K562 (cell line): ENCODE results near the gene MYOCD.

Experiments used
- EP300 ChIP-seq: IDR thresholded peaks from 2 replicates; pipeline ENCODE4 v1.6.1; 2012; ENCODE audit warnings: low read length, improper control_type of control experiment
- RAD21 ChIP-seq, 2 experiments: fragments of 250-450 bp in 1 of 2; fragments of 450-650 bp in 1 of 2; sonication (Bioruptor Pico) in 1 of 2; formaldehyde crosslinking in 1 of 2; IDR thresholded peaks in 1 of 2; conservative IDR thresholded peaks in 1 of 2; 2 replicates each; pipeline versions ENCODE4 v1.4.0 to v1.8.0; 2020 to 2022; ENCODE audit warnings: mild to moderate bottlenecking in 2 of 2, moderate library complexity in 1 of 2
- SRF ChIP-seq, 2 experiments: fragments of 250-450, 450-650 bp in 1 of 2; sonication (Bioruptor Pico) in 1 of 2; sonication (generic) in 1 of 2; formaldehyde crosslinking; IDR thresholded peaks; 2 replicates each; pipeline versions ENCODE4 v1.5.0 to v1.5.1; 2020 to 2022; ENCODE audit warnings: mild to moderate bottlenecking in 1 of 2, missing genetic modification reagents in 1 of 2
- STAT5B ChIP-seq: fragments of 250-450 bp; sonication (Bioruptor Pico); IDR thresholded peaks from 2 replicates; pipeline ENCODE4 v1.8.0; 2021; ENCODE audit warnings: mild to moderate bottlenecking, inconsistent platforms
- U2AF2 ChIP-seq: fragments of 200-400 bp; formaldehyde crosslinking; optimal IDR thresholded peaks from 2 replicates; pipeline ENCODE3; 2017; ENCODE audit warnings: low read depth, mild to moderate bottlenecking, low read length
- ZBTB17 ChIP-seq: fragments of 450-650 bp; formaldehyde crosslinking; IDR thresholded peaks from 2 replicates; pipeline ENCODE4 v1.4.0; 2020; ENCODE audit warnings: mild to moderate bottlenecking
- TF ChIP-seq, protein P1 (sequence below), 2 experiments: IDR thresholded peaks; 2 replicates each; pipeline ENCODE4 v1.6.1; 2011; ENCODE audit warnings: borderline replicate concordance in 1 of 2, control low read depth in 1 of 2, low read depth in 1 of 2, low read length in 1 of 2, mild to moderate bottlenecking in 1 of 2, mixed read lengths in 1 of 2, moderate library complexity in 1 of 2; ENCODE audit not compliant: insufficient read depth in 1 of 2, insufficient read length in 1 of 2, poor library complexity in 1 of 2, severe bottlenecking in 1 of 2; ENCODE audit errors: extremely low read depth in 1 of 2
- TF ChIP-seq, protein P2 (sequence below): sonication (generic); formaldehyde crosslinking; IDR thresholded peaks from 2 replicates; pipeline ENCODE4 v1.8.1; 2023; ENCODE audit warnings: mild to moderate bottlenecking, missing genetic modification reagents

DNA sequence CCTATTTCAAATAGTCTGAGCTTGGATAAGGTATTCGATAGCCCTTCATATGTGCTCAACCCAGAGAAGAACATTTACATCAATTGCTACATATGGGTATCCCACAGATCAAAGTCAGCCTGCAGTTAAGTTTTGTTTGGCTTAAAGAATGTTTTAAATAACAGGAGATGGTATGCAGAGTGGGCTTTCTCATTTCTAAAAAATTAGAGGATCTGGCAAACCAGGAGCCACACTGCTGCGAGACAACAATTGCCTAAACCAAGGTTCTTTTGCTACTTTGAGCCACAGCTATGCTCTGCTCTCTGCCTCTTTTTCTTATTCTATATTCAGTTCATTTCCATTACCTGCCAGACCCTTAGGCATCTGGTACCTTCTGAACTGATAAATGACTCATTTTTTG lies 93.4 kb downstream of the MYOCD start:
- TF ChIP-seq ZBTB17 (CRISPR knock-in tag), result no peak
- TF ChIP-seq STAT5B, result no peak
- TF ChIP-seq RAD21 (CRISPR knock-in tag; conservative IDR thresholded peaks at IDR 0.05 in 1 of 2, IDR thresholded peaks at IDR 0.05 in 1 of 2), result no peak
- TF ChIP-seq EP300, result no peak
- no peak for TF ChIP-seq U2AF2
- TF ChIP-seq, protein P1, sequence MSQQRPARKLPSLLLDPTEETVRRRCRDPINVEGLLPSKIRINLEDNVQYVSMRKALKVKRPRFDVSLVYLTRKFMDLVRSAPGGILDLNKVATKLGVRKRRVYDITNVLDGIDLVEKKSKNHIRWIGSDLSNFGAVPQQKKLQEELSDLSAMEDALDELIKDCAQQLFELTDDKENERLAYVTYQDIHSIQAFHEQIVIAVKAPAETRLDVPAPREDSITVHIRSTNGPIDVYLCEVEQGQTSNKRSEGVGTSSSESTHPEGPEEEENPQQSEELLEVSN (IDR thresholded peaks at IDR 0.05; ENCODE audit: borderline replicate concordance in 1 of 2, extremely low read depth in 1 of 2, insufficient read depth in 1 of 2, insufficient read length in 1 of 2, low read depth in 1 of 2, low read length in 1 of 2, poor library complexity in 1 of 2, severe bottlenecking in 1 of 2), result no peak
- no peak for TF ChIP-seq SRF (CRISPR knock-in tag; IDR thresholded peaks at IDR 0.05)
- TF ChIP-seq, protein P2, sequence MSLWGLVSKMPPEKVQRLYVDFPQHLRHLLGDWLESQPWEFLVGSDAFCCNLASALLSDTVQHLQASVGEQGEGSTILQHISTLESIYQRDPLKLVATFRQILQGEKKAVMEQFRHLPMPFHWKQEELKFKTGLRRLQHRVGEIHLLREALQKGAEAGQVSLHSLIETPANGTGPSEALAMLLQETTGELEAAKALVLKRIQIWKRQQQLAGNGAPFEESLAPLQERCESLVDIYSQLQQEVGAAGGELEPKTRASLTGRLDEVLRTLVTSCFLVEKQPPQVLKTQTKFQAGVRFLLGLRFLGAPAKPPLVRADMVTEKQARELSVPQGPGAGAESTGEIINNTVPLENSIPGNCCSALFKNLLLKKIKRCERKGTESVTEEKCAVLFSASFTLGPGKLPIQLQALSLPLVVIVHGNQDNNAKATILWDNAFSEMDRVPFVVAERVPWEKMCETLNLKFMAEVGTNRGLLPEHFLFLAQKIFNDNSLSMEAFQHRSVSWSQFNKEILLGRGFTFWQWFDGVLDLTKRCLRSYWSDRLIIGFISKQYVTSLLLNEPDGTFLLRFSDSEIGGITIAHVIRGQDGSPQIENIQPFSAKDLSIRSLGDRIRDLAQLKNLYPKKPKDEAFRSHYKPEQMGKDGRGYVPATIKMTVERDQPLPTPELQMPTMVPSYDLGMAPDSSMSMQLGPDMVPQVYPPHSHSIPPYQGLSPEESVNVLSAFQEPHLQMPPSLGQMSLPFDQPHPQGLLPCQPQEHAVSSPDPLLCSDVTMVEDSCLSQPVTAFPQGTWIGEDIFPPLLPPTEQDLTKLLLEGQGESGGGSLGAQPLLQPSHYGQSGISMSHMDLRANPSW (CRISPR knock-in tag), result no peak
